Stomach (tissue), 9 donors: ENCODE results near the gene SH3BGRL2. TPM values are rescaled to one million over a fixed set of nuclear protein-coding genes. Genes with fewer than 3 reads are reported as not detected.

Experiments
- DNase-seq, 2 donors: peaks; one replicate each; pipeline versions ENCODE4 v3.0.0 to v3.0.0-alpha.2; 2013 to 2019
- H3K27ac ChIP-seq, 5 donors: fragments of 200-600 bp in 4 of 5; sonication (generic) in 4 of 5; one replicate each; pipeline ENCODE4 v1.5.1; 2013 to 2019; ENCODE audit warnings: mild to moderate bottlenecking in 1 of 5, moderate library complexity in 1 of 5
- H3K27me3 ChIP-seq, 3 donors: fragments of 200-600 bp; sonication (generic); one replicate each; pipeline ENCODE4 v1.5.1; 2017 to 2019; ENCODE audit warnings: mixed run types in 1 of 3
- H3K36me3 ChIP-seq, 4 donors: fragments of 200-600 bp; sonication (generic); 1 replicate in 3 of 4; 2 replicates in 1 of 4; pipeline ENCODE4 v1.5.1; 2016 to 2019
- H3K4me1 ChIP-seq, 4 donors: fragments of 200-600 bp; sonication (generic); one replicate each; pipeline ENCODE4 v1.5.1; 2016 to 2019
- H3K4me3 ChIP-seq, 4 donors: fragments of 200-600 bp; sonication (generic) in 3 of 4; one replicate each; pipeline ENCODE4 v1.5.1; 2016 to 2019; ENCODE audit warnings: mild to moderate bottlenecking in 1 of 4
- H3K9me3 ChIP-seq, 4 donors: fragments of 200-600 bp; sonication (generic); one replicate each; pipeline ENCODE4 v1.5.1; 2016 to 2019
- CTCF ChIP-seq, 7 experiments: fragments of 450-650 bp in 4 of 7; fragments of 200-600 bp in 3 of 7; sonication (generic) in 3 of 7; IDR thresholded peaks; one replicate each; pipeline ENCODE4 v1.5.1; 2016 to 2019; ENCODE audit warnings: antibody characterized with exemption in 7 of 7, control low read depth in 2 of 7, mild to moderate bottlenecking in 1 of 7
- EP300 ChIP-seq: sonication (generic); formaldehyde crosslinking; IDR thresholded peaks from one replicate; pipeline ENCODE4 v1.6.1; 2017; ENCODE audit warnings: antibody characterized with exemption
- POLR2A ChIP-seq, 4 donors: fragments of 450-650 bp; IDR thresholded peaks; one replicate each; pipeline ENCODE4 v1.6.1; 2016; ENCODE audit warnings: antibody characterized with exemption in 4 of 4, control low read depth in 2 of 4, mild to moderate bottlenecking in 1 of 4, moderate library complexity in 1 of 4
- POLR2AphosphoS5 ChIP-seq, 3 donors: sonication (generic); formaldehyde crosslinking; IDR thresholded peaks; one replicate each; pipeline ENCODE4 v1.6.1; 2016; ENCODE audit warnings: antibody characterized with exemption in 3 of 3
- WGBS, 5 donors: extraction: QIAGEN DNeasy Blood & Tissue Kit in 3 of 5; methylation state at CpG; one replicate each; pipeline versions ENCODE4 v1.1.5 to v1.1.7; 2013 to 2018; 5-methylcytosine and 5-hydroxymethylcytosine counted together
- intact Hi-C: fragments of 100-400 bp; cut with DNase I; formaldehyde crosslinking; loops from one replicate; pipeline ENCODE4 v1.15.1; 2023; ENCODE audit warnings: low total_unique reads
- polyA plus RNA-seq, 3 donors: library from polyadenylated mRNA; stranded (reverse); fragments of 200-250 nt; gene quantifications; one replicate each; pipeline ENCODE4 v1.2.3, GENCODE V29; 2013
- total RNA-seq, 5 donors: library from RNA; depleted of rRNA; stranded (reverse); fragments of >200 nt; gene quantifications; one replicate each; pipeline versions ENCODE4 v1.1.0 to v1.2.3, GENCODE V29; 2014 to 2016
- donor health status: healthy with polysubstance abuse.
- donor health status: Bipolar disorder and iron deficiency.
- donor health status: healthy.

Gene SH3BGRL2
- total and polyA plus RNA-seq, 8 donors: 14.8 to 225 (median 33.3) TPM

DNA sequence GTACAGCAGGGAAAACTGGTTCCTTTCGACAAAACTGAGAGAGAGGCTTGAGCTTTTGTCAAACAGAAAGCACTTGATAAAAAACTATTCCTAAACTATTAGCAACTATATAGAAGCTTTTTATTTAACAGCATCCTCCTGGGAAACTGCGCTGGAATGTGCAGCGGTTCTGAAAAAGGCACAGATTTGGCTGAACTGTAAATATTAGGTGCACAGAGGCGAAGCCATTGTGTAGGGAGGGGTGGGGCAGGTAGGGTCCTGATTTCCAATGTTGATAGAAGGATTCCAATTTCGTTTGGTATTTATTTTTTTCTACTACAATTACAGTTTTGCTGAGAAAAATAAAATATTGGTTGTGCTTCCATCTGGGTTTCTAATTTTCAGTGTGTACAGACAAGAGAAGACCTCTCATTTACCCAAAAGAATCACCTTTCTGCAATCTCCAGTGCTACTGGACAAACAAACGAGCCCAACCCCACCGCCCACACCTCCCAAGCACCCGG is 698 bp upstream of the SH3BGRL2 start:
- Histone ChIP-seq H3K27ac (peak overlapping the region; percentile 85 to 97 (median 89)), H3K36me3 (no peaks in the 10 kb centered on the region)
- intact Hi-C loops: no loop called here

GRCh38 chr6:79631693-79632172 is 604 bp downstream of the SH3BGRL2 start:
- peak overlapping the region; percentile 85 to 97 (median 89) for H3K27ac ChIP-seq
- no peak for DNase-seq
- TF ChIP-seq POLR2AphosphoS5 (IDR thresholded peaks at IDR 0.05) (no peak), CTCF (IDR thresholded peaks at IDR 0.05) (no peak), POLR2A (IDR thresholded peaks at IDR 0.05) (no peak), EP300 (no peak)
- no peaks in the 10 kb centered on the region for H3K9me3 ChIP-seq
- no peaks in the 10 kb centered on the region for H3K36me3 ChIP-seq
- H3K4me1 ChIP-seq: peaks cover 0 to 48% (median 37%) of the 10 kb centered on the region in 4 donors
- H3K4me3 ChIP-seq: peak overlapping the region; percentile 62 to 80 (median 72)
- WGBS, 5 donors: 4 to 9% (median 8%) methylated on average over 11 to 12 of the region's 12 CpGs
- intact Hi-C loops: no loop called here
- peaks cover 0 to 15% (median 0%) of the 10 kb centered on the region in 3 donors for H3K27me3 ChIP-seq

More for the DNA sequence above, 698 bp upstream of the SH3BGRL2 start:
- TF ChIP-seq EP300 (no peak), POLR2AphosphoS5 (IDR thresholded peaks at IDR 0.05) (no peak), CTCF (IDR thresholded peaks at IDR 0.05) (no peak), POLR2A (IDR thresholded peaks at IDR 0.05) (no peak)
- Histone ChIP-seq H3K4me1 (peaks cover 0 to 46% (median 30%) of the 10 kb centered on the region in 4 donors), H3K27me3 (peaks cover 0 to 15% (median 0%) of the 10 kb centered on the region in 3 donors), H3K4me3 (peak overlapping the region; percentile 62 to 80 (median 72)), H3K9me3 (no peaks in the 10 kb centered on the region)
- WGBS, 5 donors: 18 to 33% (median 20%) methylated on average over 8 of the region's 8 CpGs
- peak in 1 of 2 donors; percentile 52 for DNase-seq

- Histone ChIP-seq H3K9me3 (no peaks in the 10 kb centered on the region), H3K27me3 (peaks cover 0 to 15% (median 0%) of the 10 kb centered on the region in 3 donors), H3K36me3 (no peaks in the 10 kb centered on the region), H3K4me1 (peaks cover 0 to 48% (median 38%) of the 10 kb centered on the region in 4 donors), H3K4me3 (peak overlapping the region; percentile 62 to 80 (median 72)), H3K27ac (peak overlapping the region in 4 of 5 donors; percentile 2 to 91 (median 44))
- WGBS, 5 donors: 13 to 35% (median 21%) methylated on average over 2 of the region's 2 CpGs
- DNase-seq: no peak
- intact Hi-C loops: no loop called here
- TF ChIP-seq EP300 (no peak), POLR2A (IDR thresholded peaks at IDR 0.05) (no peak), POLR2AphosphoS5 (IDR thresholded peaks at IDR 0.05) (no peak), CTCF (IDR thresholded peaks at IDR 0.05) (no peak)
Observed at GRCh38 chr6:79632580-79632979, 1.5 kb downstream of the SH3BGRL2 start.

DNA sequence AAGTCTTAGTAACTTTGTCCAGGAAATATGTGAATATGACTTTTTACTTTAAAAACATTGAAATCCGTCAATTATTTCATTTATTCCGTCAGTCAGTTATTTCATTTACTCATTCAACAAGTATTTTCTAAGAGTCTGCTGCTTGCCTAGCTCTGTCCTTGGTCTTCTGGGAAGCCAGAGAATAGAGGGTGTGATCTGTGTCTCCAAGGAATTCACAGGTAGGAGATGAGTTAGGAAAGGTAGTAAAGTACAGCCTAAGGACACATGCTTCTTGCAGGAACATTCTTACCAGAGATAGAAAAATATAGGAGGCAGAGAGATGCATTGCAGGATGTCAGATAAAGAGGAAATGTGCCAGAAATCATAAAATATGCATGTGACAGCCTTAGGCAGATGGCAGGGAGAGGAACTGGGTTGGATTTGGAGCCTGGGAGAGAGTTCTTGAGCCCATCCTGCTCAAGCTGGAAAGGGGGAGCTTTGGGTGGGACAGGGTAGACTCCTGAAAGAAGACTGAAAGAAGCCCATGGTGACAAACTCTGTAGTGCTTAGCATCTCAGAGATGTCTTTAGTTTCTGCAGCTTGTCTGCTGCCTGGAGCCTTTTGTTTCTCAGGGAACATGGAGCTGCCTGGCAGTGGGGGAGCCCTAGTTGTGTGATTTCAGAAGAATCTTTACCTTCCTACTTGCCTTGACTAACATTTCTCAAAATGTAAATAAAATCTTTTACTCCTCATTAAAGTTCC is 3.5 kb downstream of the SH3BGRL2 start:
- H3K4me3 ChIP-seq: peak overlapping the region in 1 of 4 donors; percentile 72
- intact Hi-C loops: no loop called here
- peak overlapping the region in 2 of 5 donors; percentile 4 to 40 for H3K27ac ChIP-seq
- H3K4me1 ChIP-seq: peaks cover 0 to 40% (median 37%) of the 10 kb centered on the region in 4 donors
- H3K27me3 ChIP-seq: peaks cover 0 to 15% (median 0%) of the 10 kb centered on the region in 3 donors
- no peaks in the 10 kb centered on the region for H3K9me3 ChIP-seq
- WGBS, 5 donors: 57 to 76% (median 71%) methylated on average over 2 of the region's 2 CpGs
- no peaks in the 10 kb centered on the region for H3K36me3 ChIP-seq
- TF ChIP-seq POLR2A (IDR thresholded peaks at IDR 0.05) (no peak), POLR2AphosphoS5 (IDR thresholded peaks at IDR 0.05) (no peak)
- no peak for DNase-seq
